ENCODE data around the gene RRP1. TPM values are rescaled to one million over a fixed set of nuclear protein-coding genes. Genes with fewer than 3 reads are reported as not detected.

RRP1 gene
- total RNA-seq, 1 experiment from 2014 or later = 76.4 TPM

DNA sequence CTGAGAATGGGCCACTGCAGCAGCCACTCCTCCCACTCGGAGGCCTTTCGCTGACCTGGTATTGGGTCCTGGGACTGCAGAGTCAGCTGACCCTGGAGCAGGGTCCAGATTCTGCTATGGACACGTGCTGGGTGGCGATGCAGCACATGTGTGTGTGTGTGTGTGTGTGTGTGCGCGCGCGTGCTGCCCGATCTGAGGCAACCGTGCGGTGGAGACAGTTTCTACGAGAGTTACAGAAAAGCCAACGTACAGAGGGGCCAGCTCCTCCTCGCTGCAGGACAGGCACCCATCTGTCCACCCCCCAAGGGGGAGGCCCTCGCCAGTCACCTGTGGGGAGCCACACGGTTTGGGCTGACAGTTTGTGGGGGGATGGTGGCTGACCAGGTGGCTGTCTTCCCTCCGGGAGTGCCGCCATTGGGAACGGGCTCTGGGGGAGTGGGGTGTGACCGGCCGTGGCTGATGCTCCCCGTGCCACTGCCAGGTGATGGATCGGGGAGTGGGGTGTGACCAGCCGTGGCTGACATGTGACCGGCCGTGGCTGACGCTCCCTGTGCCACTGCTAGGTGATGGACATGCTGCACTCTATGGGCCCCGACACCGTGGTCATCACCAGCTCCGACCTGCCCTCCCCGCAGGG, 37.3 kb upstream of the RRP1 start:
- H3K9me2 ChIP-seq (replicated peaks; ENCODE audit: low read length) = no peaks in the 10 kb centered on the region
- H3F3A ChIP-seq (ENCODE audit: low read length, unreplicated experiment) = no peaks in the 10 kb centered on the region
- no peak overlapping the region for H3K9ac ChIP-seq (ENCODE audit: low read length)
- no peaks in the 10 kb centered on the region for H3K27me3 ChIP-seq (ENCODE audit: low read length)
- peaks cover 76% of the 10 kb centered on the region for H3K36me3 ChIP-seq (ENCODE audit: low read depth, low read length)
- intact Hi-C loops (cut with micrococcal nuclease) = no loop called here
- no peak for TF ChIP-seq EZH2phosphoT487 (IDR thresholded peaks at IDR 0.05; ENCODE audit: borderline replicate concordance, low read length)
- TF ChIP-seq, protein P1, sequence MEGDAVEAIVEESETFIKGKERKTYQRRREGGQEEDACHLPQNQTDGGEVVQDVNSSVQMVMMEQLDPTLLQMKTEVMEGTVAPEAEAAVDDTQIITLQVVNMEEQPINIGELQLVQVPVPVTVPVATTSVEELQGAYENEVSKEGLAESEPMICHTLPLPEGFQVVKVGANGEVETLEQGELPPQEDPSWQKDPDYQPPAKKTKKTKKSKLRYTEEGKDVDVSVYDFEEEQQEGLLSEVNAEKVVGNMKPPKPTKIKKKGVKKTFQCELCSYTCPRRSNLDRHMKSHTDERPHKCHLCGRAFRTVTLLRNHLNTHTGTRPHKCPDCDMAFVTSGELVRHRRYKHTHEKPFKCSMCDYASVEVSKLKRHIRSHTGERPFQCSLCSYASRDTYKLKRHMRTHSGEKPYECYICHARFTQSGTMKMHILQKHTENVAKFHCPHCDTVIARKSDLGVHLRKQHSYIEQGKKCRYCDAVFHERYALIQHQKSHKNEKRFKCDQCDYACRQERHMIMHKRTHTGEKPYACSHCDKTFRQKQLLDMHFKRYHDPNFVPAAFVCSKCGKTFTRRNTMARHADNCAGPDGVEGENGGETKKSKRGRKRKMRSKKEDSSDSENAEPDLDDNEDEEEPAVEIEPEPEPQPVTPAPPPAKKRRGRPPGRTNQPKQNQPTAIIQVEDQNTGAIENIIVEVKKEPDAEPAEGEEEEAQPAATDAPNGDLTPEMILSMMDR (conservative IDR thresholded peaks at IDR 0.05; ENCODE audit: low read depth, low read length) = no peak
- no peak for TF ChIP-seq EZH2 (IDR thresholded peaks at IDR 0.05; ENCODE audit: low read length, unreplicated experiment)
- no peak overlapping the region for H3K27ac ChIP-seq (ENCODE audit: low read length)
- H3K79me2 ChIP-seq (ENCODE audit: low read length) = no peaks in the 10 kb centered on the region
- ChIA-PET CTCF (no interaction called here), POLR2A (ENCODE audit: unreplicated experiment) (no interaction called here)
- no peak for ATAC-seq
- DNase-seq = no peak
- H2AFZ ChIP-seq (ENCODE audit: low read length) = no peak overlapping the region
- no peak overlapping the region for H3K4me3 ChIP-seq (ENCODE audit: low read length)
- H3K4me2 ChIP-seq (ENCODE audit: low read length) = no peak overlapping the region
- no TSS peak for BruUV-seq (replicated peaks)
- H4K20me1 ChIP-seq (ENCODE audit: low read length) = no peaks in the 10 kb centered on the region
- H3K9me3 ChIP-seq (ENCODE audit: low read length) = no peaks in the 10 kb centered on the region
- H3K4me1 ChIP-seq (ENCODE audit: insufficient read depth, low read length) = no peaks in the 10 kb centered on the region

DNA sequence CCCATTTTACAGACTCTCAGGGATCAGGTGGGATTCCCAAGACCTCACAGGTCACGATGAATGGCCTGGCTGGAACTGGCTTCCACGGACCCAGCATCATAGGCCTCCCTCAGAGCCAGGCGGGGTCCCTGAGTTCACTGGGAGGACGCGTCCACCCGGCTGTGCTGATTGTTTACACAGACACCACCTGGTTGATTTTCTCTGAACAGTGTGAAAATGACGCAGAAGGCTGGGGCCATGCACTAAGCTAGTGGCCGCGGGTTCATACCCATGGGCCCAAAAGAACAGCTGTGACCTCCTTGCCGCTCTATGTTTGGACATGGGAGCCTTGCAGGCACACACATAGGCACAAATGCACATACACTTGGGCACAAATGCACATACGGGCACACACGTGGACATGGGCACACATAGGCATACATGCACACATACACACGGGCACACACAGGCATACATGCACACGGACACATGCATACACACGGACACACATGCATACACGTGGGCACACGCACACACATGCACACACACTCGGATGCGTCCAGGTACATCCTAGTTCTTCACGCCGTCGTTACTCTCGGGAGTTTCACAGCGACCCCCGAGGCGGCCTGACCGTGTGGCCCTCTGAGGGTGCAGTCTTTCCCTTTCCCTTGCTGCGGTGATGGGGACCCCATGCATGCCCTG, 36.5 kb upstream of the RRP1 start:
- Histone ChIP-seq H2AFZ (ENCODE audit: low read length) (no peak overlapping the region), H3F3A (ENCODE audit: low read length, unreplicated experiment) (no peaks in the 10 kb centered on the region), H3K27ac (ENCODE audit: low read length) (no peak overlapping the region), H3K4me2 (ENCODE audit: low read length) (no peak overlapping the region), H3K79me2 (ENCODE audit: low read length) (no peaks in the 10 kb centered on the region), H3K27me3 (ENCODE audit: low read length) (no peaks in the 10 kb centered on the region), H3K4me1 (ENCODE audit: insufficient read depth, low read length) (no peaks in the 10 kb centered on the region), H3K9me2 (replicated peaks; ENCODE audit: low read length) (no peaks in the 10 kb centered on the region), H3K9me3 (ENCODE audit: low read length) (no peaks in the 10 kb centered on the region), H3K9ac (ENCODE audit: low read length) (no peak overlapping the region), H3K4me3 (ENCODE audit: low read length) (no peak overlapping the region), H4K20me1 (ENCODE audit: low read length) (no peaks in the 10 kb centered on the region), H3K36me3 (ENCODE audit: low read depth, low read length) (peaks cover 76% of the 10 kb centered on the region)
- ChIA-PET POLR2A (ENCODE audit: unreplicated experiment) (no interaction called here), CTCF (no interaction called here)
- no peak for TF ChIP-seq EZH2 (IDR thresholded peaks at IDR 0.05; ENCODE audit: low read length, unreplicated experiment)
- TF ChIP-seq, protein P1 (conservative IDR thresholded peaks at IDR 0.05; ENCODE audit: low read depth, low read length) = no peak
- no peak for TF ChIP-seq EZH2phosphoT487 (IDR thresholded peaks at IDR 0.05; ENCODE audit: borderline replicate concordance, low read length)
- BruUV-seq (replicated peaks) = no TSS peak
- intact Hi-C loops (cut with micrococcal nuclease) = no loop called here
- DNase-seq (no peak), ATAC-seq (no peak)

DNA sequence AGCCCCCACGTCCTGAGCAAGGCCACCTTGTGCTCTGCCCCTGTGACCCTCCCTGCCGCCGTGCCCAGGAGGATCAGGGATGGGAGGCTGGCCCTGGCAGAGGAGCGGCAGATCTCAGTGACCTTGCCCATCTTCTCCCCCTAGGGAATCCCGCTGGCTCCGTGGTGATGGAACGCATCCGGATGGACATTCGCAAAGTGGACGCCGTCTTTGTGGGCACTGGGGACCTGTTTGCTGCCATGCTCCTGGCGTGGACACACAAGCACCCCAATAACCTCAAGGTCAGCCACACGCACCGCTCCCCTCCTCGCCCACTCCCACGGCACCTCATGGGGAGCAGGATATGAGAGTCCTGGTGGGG, 36.0 kb upstream of the RRP1 start:
- TF ChIP-seq EZH2 (IDR thresholded peaks at IDR 0.05; ENCODE audit: low read length, unreplicated experiment) = no peak
- TF ChIP-seq, protein P1 (conservative IDR thresholded peaks at IDR 0.05; ENCODE audit: low read depth, low read length) = no peak
- no peak for TF ChIP-seq EZH2phosphoT487 (IDR thresholded peaks at IDR 0.05; ENCODE audit: borderline replicate concordance, low read length)
- no peak overlapping the region for H3K27ac ChIP-seq (ENCODE audit: low read length)
- H3K27me3 ChIP-seq (ENCODE audit: low read length) = no peaks in the 10 kb centered on the region
- peaks cover 80% of the 10 kb centered on the region for H3K36me3 ChIP-seq (ENCODE audit: low read depth, low read length)
- ATAC-seq = no peak
- no peaks in the 10 kb centered on the region for H3K9me2 ChIP-seq (replicated peaks; ENCODE audit: low read length)
- H3K4me3 ChIP-seq (ENCODE audit: low read length) = no peak overlapping the region
- no peaks in the 10 kb centered on the region for H3K9me3 ChIP-seq (ENCODE audit: low read length)
- BruUV-seq (replicated peaks) = no TSS peak
- H3F3A ChIP-seq (ENCODE audit: low read length, unreplicated experiment) = no peaks in the 10 kb centered on the region
- no peak overlapping the region for H2AFZ ChIP-seq (ENCODE audit: low read length)
- no peak for DNase-seq
- no peaks in the 10 kb centered on the region for H3K79me2 ChIP-seq (ENCODE audit: low read length)
- no peak overlapping the region for H3K9ac ChIP-seq (ENCODE audit: low read length)
- ChIA-PET CTCF (no interaction called here), POLR2A (ENCODE audit: unreplicated experiment) (no interaction called here)
- H3K4me2 ChIP-seq (ENCODE audit: low read length) = no peak overlapping the region
- no peaks in the 10 kb centered on the region for H3K4me1 ChIP-seq (ENCODE audit: insufficient read depth, low read length)
- intact Hi-C loops (cut with micrococcal nuclease) = no loop called here
- no peaks in the 10 kb centered on the region for H4K20me1 ChIP-seq (ENCODE audit: low read length)
